Stimulated activated CD4-positive, alpha-beta T cell treated with anti-CD3 and anti-CD28 coated beads, Interleukin-1b, Interleukin-23, amount 100 ng/mL, for 4 hours (primary cell): ENCODE data around the gene CDH4.
"Not testable (repeated sequence)": the region's sequence is repeated elsewhere in the genome, so short reads cannot be mapped to it uniquely, and the experiment has no call there.

Source experiments
- DNase-seq, 2 donors: peaks; one replicate each; pipeline ENCODE4 v3.0.0-alpha.2; 2020; ENCODE audit warnings: low read depth in 2 of 2

The CDH4 gene

DNA sequence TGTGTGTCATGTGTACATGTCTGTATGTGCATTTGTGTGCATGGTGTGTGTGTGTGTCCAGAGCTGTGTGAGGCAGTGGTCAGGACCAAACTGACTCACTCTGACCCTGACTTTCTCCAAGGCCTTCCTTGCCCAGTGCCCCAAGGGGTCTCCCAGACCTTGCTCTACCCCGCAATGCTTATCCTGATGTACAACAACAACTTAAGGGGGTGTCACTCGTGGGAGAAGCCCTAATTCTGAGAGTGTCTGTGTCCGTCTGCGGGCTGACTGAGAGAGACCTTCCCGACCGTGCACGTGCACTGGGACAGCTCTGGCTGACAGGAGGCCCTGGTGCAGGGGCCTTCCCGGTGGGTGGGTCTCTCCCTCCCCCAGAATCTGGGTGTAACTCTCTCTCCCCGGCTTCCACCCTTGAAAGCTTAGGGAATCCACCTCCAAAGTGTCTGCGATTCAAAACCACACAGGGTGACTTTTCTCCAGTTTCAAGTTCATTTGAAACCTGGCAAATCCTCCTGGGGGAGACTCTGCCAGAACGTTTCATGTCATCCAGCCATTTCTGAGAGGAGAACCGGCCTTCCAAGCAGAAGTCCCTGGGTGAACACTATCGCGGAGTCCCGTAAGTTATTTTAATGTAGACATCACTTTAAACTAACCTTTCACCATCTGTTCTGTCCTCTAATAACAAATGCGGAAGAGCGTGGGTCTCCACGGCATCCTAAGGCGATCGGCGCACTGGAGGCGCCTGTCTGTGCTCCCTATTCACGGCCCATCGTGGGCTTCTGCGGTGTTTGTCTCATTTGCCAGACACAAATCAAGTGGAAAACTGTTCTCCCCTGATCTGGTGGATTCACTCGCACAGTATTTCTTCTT is 588.1 kb downstream of the CDH4 start:
- no peak for DNase-seq

- DNase-seq: no peak
These were observed 588.9 kb downstream of the CDH4 start for GRCh38 chr20:61840779-61841455.

DNA sequence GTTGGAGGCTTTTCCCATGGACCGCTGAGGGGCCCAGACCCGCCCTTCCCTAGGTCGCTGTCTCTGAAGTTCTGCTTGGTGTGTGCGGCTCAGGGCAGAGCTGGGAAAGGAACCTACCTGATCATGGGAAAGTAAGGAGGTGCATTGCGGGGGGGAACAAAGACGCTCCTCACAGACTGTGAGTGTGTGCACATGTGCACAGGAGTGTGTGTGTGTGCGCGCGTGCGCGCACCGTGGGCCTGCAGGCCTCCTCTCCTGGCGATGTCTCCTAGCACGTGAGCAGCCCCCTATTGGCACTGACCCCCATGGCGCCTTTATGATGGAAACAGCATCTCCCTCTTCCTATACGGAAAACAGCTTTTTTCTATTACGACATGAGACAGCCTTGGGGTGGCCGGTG is 589.5 kb downstream of the CDH4 start:
- DNase-seq: no peak

DNA sequence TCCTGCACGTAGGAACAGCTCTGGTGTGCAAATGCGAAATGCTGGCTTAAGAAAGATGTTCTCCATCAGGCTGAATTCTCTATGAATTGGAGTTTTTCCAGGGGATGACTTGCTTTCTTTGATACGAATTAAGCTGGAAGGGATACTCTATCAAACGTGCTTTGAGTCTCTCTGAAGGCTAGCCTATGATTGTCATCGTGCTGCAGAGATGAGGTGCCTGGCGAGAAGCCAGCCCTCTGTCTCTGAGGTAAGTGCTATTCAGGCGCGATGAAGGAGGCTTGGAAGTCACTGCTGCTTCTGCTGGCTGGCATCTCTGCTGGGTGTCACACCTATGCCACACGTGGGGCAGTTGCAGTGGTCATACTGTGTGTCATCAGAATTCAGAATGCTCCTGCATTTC is 589.9 kb downstream of the CDH4 start:
- no peak for DNase-seq

GRCh38 chr20:61844621-61845020 is 592.6 kb downstream of the CDH4 start:
- no peak for DNase-seq

- no peak for DNase-seq
These were observed 593.2 kb downstream of the CDH4 start for GRCh38 chr20:61845233-61845671.

GRCh38 chr20:61846074-61846473 is 594.0 kb downstream of the CDH4 start:
- no peak for DNase-seq

DNA sequence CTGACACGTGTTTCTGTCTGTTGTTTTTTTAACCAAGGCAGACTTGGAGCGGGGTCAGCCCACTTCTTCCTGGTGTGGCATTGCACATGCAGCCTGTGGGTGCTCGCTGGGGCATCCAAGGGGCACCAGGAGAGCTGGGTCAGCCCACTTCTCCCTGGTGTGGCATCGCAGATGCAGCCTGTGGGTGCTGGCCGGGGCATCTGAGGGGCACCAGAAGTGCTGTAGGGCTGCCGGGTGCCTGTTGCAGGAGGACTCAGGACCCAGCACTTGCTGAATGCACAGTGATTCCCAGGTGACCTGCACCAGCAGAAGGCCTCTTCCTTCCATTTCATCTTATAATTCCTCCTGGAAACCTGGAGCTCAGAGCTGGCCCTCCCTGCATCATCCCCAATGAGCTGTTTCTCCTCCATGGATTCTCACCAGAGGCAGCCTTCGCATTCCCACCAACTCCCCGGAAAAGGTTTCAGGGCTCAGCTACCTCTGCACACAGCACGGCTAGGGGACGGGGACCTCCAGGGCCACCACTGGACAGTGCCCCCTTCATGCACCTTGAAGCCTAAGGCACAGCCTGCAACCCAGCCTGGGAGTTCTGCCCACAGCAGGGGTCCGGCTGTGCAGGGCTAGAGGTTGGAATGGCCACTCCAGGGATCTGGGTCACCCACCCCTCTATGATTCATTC is 594.8 kb downstream of the CDH4 start:
- DNase-seq: no peak

DNA sequence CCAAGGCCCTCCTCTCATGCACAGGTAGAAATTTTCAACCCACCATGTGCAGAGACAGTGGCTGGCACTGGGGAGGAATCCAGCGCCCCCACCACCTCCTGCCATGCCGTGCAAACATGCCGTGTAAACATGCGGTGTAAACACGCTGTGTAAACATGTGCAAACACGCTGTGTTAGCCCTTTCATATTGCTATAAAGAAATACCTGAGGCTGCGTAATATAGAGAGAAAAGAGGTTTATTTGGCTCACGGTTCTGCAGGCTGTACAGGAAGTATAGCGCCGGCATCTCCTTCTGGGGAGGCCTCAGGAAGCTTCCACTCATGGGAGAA is 595.3 kb downstream of the CDH4 start:
- no peak for DNase-seq

DNA sequence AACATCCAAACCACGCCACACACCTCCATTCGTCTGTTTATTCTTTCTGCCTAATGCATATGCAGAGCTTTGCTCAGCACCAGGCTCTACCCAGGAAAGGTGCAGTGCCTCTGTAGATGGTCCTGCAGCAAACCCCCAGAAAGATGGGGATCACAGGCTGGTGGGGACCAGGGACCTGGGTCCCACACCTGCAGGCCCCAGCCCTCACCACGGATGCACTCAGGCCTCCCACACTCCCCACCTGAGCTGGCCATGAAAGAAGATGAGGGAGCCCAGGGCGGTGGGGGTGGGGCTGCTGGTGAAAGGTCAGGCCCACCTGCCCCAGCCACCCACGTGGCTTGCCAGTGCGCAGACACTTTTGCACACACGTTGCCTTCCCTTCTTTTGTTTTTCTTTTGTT is 595.9 kb downstream of the CDH4 start:
- no peak for DNase-seq

DNA sequence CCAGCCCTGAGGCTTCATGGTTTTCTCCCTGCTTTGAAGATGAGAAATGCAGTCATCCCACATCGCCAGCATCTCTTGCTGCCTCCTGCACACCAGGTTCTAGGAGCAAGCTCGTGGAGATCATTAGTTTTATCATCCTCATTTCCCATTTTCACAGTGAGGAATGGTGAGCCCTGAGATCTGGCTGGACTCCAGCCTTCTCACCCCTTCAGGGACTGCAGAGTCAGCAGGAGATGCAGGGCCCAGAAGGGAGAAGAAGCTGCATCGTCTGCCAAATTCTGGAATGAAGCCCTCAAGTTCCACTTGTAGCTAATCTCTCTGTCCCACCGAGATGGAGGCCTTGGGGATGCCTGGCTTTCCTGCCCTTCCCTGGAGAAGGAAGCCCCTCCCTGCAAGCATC is 596.8 kb downstream of the CDH4 start:
- DNase-seq: no peak

DNA sequence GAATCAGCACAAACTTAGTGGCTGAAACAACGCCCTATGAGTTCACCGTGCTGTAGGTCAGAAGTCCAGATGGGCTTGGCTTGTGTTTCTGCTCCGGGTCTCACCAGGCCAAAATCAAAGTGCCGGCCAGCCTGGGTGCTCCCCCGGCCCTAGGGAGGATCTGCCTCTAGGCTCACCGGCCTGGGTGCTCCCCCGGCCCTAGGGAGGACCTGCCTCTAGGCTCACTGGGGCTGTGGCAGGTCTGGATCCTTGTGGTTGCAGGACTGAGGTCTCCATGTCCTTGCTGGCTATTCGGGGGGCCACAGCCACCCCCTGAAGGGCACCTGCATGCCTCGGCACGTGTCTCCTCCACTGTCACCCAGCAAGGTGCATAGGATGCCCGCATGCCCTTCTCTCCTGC is 597.3 kb downstream of the CDH4 start:
- no peak for DNase-seq

- DNase-seq: no peak
These were observed 597.8 kb downstream of the CDH4 start for GRCh38 chr20:61849822-61850221.

DNA sequence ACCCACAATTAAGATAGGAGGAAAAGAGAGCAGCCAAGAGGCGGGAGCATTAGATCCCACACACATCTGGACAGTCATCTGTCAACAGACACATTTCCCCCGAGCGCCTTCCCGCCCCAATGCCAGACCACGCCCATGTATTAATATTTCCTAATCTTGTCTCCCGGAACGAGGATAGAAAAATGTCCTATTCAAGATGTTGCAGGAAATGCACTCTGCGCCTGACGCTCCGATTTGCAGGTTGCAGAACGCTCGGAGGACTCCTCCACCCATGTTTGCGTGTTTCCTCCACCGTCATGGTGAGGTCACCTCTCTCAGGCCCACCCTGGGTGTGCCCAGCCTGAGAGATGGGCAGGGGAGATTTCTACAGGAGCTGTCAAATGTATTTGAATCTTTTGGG is 598.4 kb downstream of the CDH4 start:
- DNase-seq: no peak

- no peak for DNase-seq
These were observed 599.2 kb downstream of the CDH4 start for GRCh38 chr20:61850926-61851900.

DNA sequence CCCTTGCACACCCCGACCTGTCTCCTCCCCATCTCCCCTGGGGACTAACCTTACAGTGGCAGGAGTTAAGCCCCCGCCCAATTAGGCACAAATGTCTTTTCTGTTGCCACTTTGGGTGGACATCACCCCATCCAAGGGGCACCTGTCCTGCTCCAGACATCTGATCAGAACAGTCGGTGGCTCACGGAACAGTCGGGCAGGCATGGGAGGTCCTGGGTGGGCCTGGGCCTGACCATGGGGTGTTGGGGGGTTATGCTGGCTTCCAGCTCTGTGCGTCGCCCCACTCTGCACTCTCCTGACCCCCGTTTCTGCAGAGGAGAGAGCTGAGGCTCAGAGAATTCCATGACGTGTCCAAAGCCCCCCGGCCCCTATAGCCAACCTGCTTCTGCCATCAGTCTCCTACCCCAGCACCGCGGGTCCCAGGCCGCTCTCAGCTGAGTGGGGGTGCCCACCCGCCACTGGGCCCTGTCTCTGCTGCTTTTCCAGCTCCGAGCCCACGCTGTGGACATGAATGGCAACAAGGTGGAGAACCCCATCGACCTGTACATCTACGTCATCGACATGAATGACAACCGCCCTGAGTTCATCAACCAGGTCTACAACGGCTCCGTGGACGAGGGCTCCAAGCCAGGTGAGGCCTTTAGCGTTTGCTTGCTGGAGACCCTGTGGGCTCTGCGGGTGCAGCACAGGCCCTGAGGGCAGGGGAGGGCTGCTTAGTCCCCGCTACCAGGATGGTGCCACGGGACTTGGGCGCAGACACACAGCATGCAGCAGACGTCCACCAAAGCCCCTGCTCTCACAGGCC is 600.4 kb downstream of the CDH4 start:
- no peak for DNase-seq

DNA sequence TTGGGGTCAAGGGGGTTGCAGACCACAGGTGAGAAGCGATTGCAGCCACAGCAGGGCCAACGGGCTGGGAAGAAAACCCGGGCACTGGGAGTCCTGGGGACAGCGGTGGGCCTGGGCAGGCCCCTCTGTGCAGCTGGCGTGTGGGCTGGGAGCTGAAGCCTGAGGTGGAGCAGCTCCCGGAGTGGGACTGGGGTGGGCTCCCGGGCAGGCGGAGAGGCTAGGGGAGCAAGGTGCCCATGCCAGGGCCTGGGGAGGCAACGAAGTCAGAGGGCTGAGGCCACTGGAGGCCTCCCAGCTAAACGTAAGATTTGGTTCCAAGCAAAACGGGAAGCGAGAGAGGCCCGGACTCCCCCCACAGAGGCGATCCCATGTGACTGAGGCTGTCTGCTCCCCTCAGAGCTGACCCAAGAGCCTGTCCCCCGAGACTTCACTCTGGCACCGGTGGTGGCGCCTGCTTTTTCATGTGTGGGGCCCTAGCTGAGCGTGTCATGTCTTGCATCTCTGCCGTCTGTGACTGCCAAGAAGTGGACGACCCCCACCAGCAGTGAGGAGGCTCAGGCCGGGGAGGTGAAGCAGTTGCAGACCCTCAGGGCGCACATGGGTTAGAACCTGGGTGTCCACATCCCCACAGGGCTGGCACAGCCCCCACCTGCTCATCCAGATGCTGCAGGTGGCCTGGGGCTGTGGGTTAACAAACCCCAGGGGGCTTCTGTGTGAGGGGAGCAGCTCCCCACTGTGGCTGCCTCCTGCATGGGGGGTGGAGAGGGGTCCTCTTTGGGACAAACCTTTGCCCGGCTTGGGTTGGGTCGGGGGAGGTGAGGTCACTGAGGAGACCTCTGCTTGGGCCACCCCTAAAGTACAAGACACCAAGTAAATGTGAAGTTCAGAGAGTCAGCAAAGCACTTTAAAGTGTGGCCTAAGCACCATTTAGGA is 601.3 kb downstream of the CDH4 start:
- no peak for DNase-seq

DNA sequence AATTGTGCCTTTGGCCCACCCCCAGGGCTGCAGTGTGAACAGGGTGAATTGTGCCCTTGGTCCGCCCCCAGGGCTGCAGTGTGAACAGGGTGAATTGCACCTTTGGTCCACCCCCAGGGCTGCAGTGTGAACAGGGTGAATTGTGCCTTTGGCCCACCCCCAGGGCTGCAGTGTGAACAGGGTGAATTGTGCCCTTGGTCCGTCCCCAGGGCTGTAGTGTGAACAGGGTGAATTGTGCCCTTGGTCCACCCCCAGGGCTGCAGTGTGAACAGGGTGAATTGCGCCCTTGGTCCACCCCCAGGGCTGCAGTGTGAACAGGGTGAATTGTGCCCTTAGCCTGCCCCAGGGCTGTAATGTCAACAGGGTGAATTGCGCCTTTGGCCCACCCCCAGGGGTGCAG is 602.5 kb downstream of the CDH4 start:
- not testable (repeated sequence) for DNase-seq

DNA sequence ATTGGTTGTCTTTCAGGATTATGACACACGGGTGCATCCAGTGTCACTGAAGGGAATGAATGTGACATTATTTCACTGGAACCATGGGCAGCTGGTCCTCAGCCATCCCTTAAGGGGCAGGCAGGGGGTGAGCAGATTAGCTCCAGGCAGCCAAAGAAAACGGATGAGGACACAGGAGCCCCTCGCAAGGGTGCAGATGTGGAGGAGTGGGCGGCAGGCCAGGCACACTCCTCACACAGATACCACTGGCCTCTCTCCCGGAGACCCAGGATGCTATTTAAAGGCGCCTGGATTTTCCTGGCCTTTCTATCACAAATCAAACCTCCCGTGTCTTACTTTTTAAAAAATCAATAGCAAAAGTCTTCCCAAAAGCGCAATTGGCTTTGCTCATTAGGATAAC is 603.2 kb downstream of the CDH4 start:
- no peak for DNase-seq
